GM12875 (cell line): Measurements from ENCODE around the gene CD81.

Experiments used
- H3K4me3 ChIP-seq: one replicate; pipeline ENCODE4 v1.5.1; 2011; ENCODE audit warnings: low read depth, low read length, control low read depth
- CTCF ChIP-seq: IDR thresholded peaks from 2 replicates; pipeline ENCODE4 v1.5.1; 2011; ENCODE audit warnings: low read depth, mild to moderate bottlenecking, control low read depth, inconsistent platforms, low read length, moderate library complexity, borderline replicate concordance; ENCODE audit not compliant: insufficient read depth

The CD81 gene

GRCh38 chr11:2402106-2402505 lies 25.0 kb downstream of the CD81 start:
- H3K4me3 ChIP-seq, result no peak overlapping the region
- no peak for TF ChIP-seq CTCF

GRCh38 chr11:2402890-2403645 lies 26.0 kb downstream of the CD81 start:
- no peak overlapping the region for H3K4me3 ChIP-seq
- no peak for TF ChIP-seq CTCF

GRCh38 chr11:2404735-2405196 lies 27.7 kb downstream of the CD81 start:
- TF ChIP-seq CTCF, result no peak
- no peak overlapping the region for H3K4me3 ChIP-seq

- no peak for TF ChIP-seq CTCF
- no peak overlapping the region for H3K4me3 ChIP-seq
These were observed 29.3 kb downstream of the CD81 start for GRCh38 chr11:2406451-2406850.

- no peak for TF ChIP-seq CTCF
- no peak overlapping the region for H3K4me3 ChIP-seq
These were observed 29.8 kb downstream of the CD81 start for GRCh38 chr11:2406878-2407410.

- H3K4me3 ChIP-seq, result no peak overlapping the region
- TF ChIP-seq CTCF, result no peak
These were observed 31.6 kb downstream of the CD81 start for GRCh38 chr11:2408671-2409070.

GRCh38 chr11:2409126-2409525 lies 32.0 kb downstream of the CD81 start:
- H3K4me3 ChIP-seq, result no peak overlapping the region
- no peak for TF ChIP-seq CTCF
